GM15510 (cell line): Measurements from ENCODE around the gene IKZF2.

Source experiments
- POLR2A ChIP-seq: IDR thresholded peaks from 3 replicates; pipeline ENCODE4 v1.6.1; 2011; ENCODE audit warnings: borderline replicate concordance; ENCODE audit not compliant: insufficient read length; ENCODE audit errors: extremely low read depth

IKZF2 gene

GRCh38 chr2:213064099-213064498 is 87.3 kb downstream of the IKZF2 start:
- no peak for TF ChIP-seq POLR2A

- no peak for TF ChIP-seq POLR2A
Observed at GRCh38 chr2:213057977-213058376, 93.4 kb downstream of the IKZF2 start.

- TF ChIP-seq POLR2A: no peak
Observed at GRCh38 chr2:213046431-213046830, 105.0 kb downstream of the IKZF2 start.

GRCh38 chr2:213043566-213043965 is 107.8 kb downstream of the IKZF2 start:
- TF ChIP-seq POLR2A: no peak

- TF ChIP-seq POLR2A: no peak
Observed at GRCh38 chr2:213042262-213042661, 109.2 kb downstream of the IKZF2 start.

- TF ChIP-seq POLR2A: no peak
Observed at GRCh38 chr2:213036836-213037235, 114.6 kb downstream of the IKZF2 start.

- TF ChIP-seq POLR2A: no peak
Observed at GRCh38 chr2:213034585-213034984, 116.8 kb downstream of the IKZF2 start.

GRCh38 chr2:213032607-213033006 is 118.8 kb downstream of the IKZF2 start:
- TF ChIP-seq POLR2A: no peak

GRCh38 chr2:213022987-213023386 is 128.4 kb downstream of the IKZF2 start:
- TF ChIP-seq POLR2A: no peak

GRCh38 chr2:213021971-213022899 is 129.2 kb downstream of the IKZF2 start:
- no peak for TF ChIP-seq POLR2A

GRCh38 chr2:213020268-213020667 is 131.1 kb downstream of the IKZF2 start:
- TF ChIP-seq POLR2A: no peak

- no peak for TF ChIP-seq POLR2A
Observed at GRCh38 chr2:213019368-213019767, 132.0 kb downstream of the IKZF2 start.

- TF ChIP-seq POLR2A: no peak
Observed at GRCh38 chr2:213018340-213018901, 133.0 kb downstream of the IKZF2 start.

GRCh38 chr2:213017404-213017803 is 134.0 kb downstream of the IKZF2 start:
- no peak for TF ChIP-seq POLR2A

GRCh38 chr2:213016984-213017351 is 134.4 kb downstream of the IKZF2 start:
- TF ChIP-seq POLR2A: no peak

- no peak for TF ChIP-seq POLR2A
Observed at GRCh38 chr2:213016166-213016983, 135.0 kb downstream of the IKZF2 start.
